Measurements from ENCODE around the gene GPHA2. TPM values are rescaled to one million over a fixed set of nuclear protein-coding genes. Genes with fewer than 3 reads are reported as not detected.

The GPHA2 gene
- total RNA-seq, 2 experiments from 2014 or later, result not detected

DNA sequence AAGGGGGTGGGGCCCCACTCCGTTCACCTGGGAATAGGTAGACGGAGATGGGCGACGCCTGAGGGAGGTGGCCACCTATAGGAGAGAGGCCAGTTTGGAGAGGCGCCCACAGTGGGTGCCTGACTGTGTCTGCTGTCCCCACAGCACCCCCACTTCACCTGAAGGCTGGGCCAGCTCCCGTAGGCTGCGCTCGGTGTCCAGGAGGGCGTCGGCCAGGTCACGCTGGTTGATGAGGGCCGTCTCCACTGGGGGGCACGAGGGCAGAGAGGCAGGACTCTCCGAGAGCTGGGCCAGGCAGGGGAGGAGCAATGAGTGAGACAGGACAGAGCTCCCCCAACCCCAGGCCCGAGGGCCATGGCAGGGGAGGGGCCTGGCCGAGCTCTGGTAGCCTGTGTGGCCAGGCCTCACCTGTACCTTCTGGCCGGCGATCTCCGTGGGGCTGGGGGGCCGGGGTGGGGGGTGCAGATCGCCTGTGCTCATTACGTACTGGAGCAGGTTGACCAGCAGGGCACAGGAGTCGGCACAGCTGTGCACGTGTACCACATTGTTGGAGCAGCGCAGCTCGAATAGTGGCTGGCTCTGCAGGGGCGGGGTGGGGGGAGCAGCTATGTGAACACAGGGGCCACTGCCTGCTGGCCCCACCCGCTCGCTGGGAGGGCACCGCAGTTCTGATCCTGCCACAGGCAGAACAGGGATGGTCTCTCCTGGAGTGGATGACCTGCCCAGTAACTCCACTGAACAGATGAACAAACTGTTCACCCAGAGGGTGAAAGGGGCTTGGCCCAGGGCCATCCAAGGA lies 33.4 kb downstream of the GPHA2 start:
- Mint-ChIP-seq H3K27ac (no peak overlapping the region), H3K4me3 (no peak overlapping the region), H3K9me3 (no peaks in the 10 kb centered on the region), H3K36me3 (ENCODE audit: low read depth) (peaks cover 26% of the 10 kb centered on the region), H3K4me1 (peaks cover 13% of the 10 kb centered on the region), H3K27me3 (no peaks in the 10 kb centered on the region)
- ChIA-PET CTCF (no interaction called here), POLR2A (interaction anchor here (1.2 kb wide), 1 partner anchor 10 kb away, joined by 3 read pairs; no protein-coding TSS in a partner anchor)
- no peak for DNase-seq

DNA sequence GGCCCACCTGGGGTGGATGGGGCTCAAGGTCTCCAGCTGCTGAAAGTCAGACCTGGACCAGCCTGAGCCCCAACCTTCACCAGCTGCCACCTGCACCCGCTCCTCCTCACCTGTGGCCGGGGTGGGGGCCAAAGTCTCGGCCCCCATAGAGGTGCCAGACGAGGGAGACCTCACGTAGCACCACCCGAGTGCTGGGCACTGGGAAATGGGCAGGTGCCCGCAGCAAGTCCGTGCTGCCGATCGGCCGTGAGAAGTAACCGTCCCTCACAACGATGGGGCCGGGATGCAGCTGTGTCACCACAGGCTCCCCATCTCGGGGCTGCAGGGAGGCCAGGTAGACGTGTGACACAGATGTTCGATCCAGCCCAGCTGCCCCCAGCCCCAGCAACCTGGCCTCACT lies 34.9 kb downstream of the GPHA2 start:
- POLR2A ChIA-PET, result interaction anchor here (0.7 to 1.3 kb wide), 4 partner anchors 16 to 234 kb away, joined by 3 to 5 read pairs (median 4); partner anchors contain the start of genes ATG2A and SYVN1
- Mint-ChIP-seq H3K9me3 (no peaks in the 10 kb centered on the region), H3K4me3 (no peak overlapping the region), H3K36me3 (ENCODE audit: low read depth) (peaks cover 28% of the 10 kb centered on the region), H3K4me1 (peaks cover 13% of the 10 kb centered on the region), H3K27me3 (no peaks in the 10 kb centered on the region), H3K27ac (no peak overlapping the region)
- DNase-seq, result no peak
- CTCF ChIA-PET, result interaction anchor here (1.2 to 30.2 kb wide), 2 partner anchors 13 to 45 kb away, joined by 5 to 957 read pairs; partner anchors contain the start of gene CDC42BPG

DNA sequence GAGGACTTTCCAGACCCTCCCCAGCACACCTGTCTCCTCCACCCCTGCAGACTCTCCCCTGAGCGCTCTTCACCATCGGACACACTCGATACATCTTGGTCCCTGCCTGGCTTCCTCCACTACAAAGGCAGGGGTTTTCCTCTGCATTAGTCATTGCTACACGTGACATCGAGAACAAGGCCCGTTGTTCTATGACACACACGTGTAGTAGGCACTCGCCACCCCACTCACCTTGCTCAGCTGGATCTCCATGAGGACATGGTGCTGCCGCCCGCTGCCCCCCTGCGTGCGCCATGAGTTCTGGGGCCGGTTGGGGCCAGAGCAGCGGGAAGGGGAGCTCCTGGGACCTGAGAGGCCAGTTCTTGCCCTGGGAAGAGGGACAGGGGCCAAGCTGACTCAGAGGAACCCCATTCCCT lies 35.4 kb downstream of the GPHA2 start:
- POLR2A ChIA-PET, result interaction anchor here (0.7 to 1.3 kb wide), 4 partner anchors 16 to 234 kb away, joined by 3 to 5 read pairs (median 4); partner anchors contain the start of genes ATG2A and SYVN1
- peak; percentile 72 for DNase-seq
- peaks cover 26% of the 10 kb centered on the region for H3K36me3 Mint-ChIP-seq (ENCODE audit: low read depth)
- peak overlapping the region; percentile 1 for H3K27ac Mint-ChIP-seq
- no peaks in the 10 kb centered on the region for H3K9me3 Mint-ChIP-seq
- CTCF ChIA-PET, result interaction anchor here (1.2 to 30.2 kb wide), 2 partner anchors 13 to 45 kb away, joined by 5 to 957 read pairs; partner anchors contain the start of gene CDC42BPG
- no peak overlapping the region for H3K4me3 Mint-ChIP-seq
- H3K27me3 Mint-ChIP-seq, result no peaks in the 10 kb centered on the region
- H3K4me1 Mint-ChIP-seq, result peaks cover 13% of the 10 kb centered on the region

DNA sequence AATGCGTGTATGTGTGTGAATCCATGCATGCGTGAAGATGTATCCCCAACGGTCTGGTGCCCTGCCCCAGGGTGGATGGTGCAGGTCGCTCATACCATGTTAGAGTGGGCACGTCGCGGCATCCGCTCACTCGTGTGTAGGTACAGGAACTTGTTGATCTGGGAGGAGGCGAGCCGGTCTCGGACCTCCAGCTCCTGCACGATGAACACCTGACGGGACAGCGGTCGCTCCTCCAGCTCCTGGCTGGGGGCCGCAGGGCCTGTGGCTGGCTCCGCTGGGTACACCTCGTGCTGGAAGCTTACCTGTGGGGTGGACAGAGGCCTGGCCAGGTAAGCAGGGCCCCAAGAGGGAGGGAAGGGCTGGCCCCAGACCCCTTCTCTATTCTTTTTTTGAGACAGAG lies 37.2 kb downstream of the GPHA2 start:
- no peak overlapping the region for H3K4me3 Mint-ChIP-seq
- H3K36me3 Mint-ChIP-seq (ENCODE audit: low read depth), result peaks cover 28% of the 10 kb centered on the region
- CTCF ChIA-PET, result interaction anchor here (1.4 to 30.2 kb wide), 3 partner anchors 11 to 116 kb away, joined by 4 to 957 read pairs (median 8); partner anchors contain the start of genes ARL2 and CDC42BPG
- no peaks in the 10 kb centered on the region for H3K27me3 Mint-ChIP-seq
- H3K9me3 Mint-ChIP-seq, result no peaks in the 10 kb centered on the region
- POLR2A ChIA-PET, result interaction anchor here (1.5 kb wide), 1 partner anchor 10 kb away, joined by 3 read pairs; no protein-coding TSS in a partner anchor
- no peak overlapping the region for H3K27ac Mint-ChIP-seq
- no peak for DNase-seq
- H3K4me1 Mint-ChIP-seq, result peaks cover 15% of the 10 kb centered on the region

DNA sequence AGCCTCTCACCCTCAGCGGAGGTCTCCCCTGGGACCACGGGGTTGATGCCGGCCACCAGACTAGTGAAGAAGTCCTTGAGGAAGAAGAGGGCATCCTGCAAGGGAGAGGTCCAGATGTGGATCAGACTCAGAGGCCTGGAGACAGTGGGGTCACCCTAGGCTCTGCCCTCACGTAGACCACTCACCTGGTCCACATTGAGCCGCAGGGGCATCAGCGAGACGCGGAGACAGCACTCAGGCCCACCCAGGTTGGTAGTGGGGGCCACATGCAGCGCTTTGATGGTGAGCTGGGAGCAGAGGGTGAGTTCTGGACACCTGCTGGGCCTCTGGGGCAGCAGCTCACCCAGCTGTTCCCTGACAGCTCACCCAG lies 37.6 kb downstream of the GPHA2 start:
- H3K4me3 Mint-ChIP-seq, result no peak overlapping the region
- H3K27ac Mint-ChIP-seq, result no peak overlapping the region
- no peaks in the 10 kb centered on the region for H3K27me3 Mint-ChIP-seq
- DNase-seq, result no peak
- H3K4me1 Mint-ChIP-seq, result peaks cover 15% of the 10 kb centered on the region
- H3K36me3 Mint-ChIP-seq (ENCODE audit: low read depth), result peaks cover 28% of the 10 kb centered on the region
- ChIA-PET CTCF (interaction anchor here (1.4 to 30.2 kb wide), 3 partner anchors 11 to 116 kb away, joined by 4 to 957 read pairs (median 8); partner anchors contain the start of genes ARL2 and CDC42BPG), POLR2A (interaction anchor here (1.5 kb wide), 1 partner anchor 10 kb away, joined by 3 read pairs; no protein-coding TSS in a partner anchor)
- H3K9me3 Mint-ChIP-seq, result no peaks in the 10 kb centered on the region

DNA sequence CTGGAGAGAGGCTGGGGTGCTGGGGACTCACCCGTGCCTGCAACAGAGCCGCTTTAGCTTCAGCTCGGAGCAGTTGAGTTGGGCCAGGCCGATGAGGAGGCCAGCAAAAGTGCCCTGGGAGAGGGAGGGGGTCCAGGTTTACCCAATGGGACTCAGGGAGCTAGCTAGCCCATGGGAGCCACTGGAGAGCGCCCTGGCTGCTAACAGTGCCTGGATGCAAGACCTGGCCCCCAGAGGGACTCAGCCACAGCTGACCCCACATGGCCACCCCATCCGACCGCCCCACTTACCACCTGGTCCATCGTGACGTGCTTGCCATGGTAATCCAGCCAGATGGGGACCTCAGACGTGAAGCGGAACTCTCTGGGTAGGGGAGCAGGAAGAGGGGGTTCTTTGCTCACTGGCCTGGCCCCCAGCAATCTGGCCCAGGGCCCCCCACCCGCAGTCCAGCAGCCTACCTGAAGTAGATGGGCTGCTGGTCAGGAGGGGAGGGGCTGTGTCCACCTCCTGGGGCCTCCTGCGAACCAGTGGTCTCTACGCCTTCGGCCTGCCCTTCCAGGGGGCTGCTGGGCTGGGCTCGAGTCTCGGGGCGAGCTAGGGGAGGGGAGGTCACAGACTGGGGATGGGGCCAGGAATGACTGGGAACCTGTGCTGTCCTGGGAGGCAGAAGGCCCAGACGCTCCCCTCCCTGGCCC lies 38.2 kb downstream of the GPHA2 start:
- CTCF ChIA-PET, result interaction anchor here (1.4 to 30.2 kb wide), 3 partner anchors 10 to 117 kb away, joined by 4 to 957 read pairs (median 8); partner anchors contain the start of genes ARL2 and CDC42BPG
- POLR2A ChIA-PET, result interaction anchor here (1.5 kb wide), 1 partner anchor 9 kb away, joined by 3 read pairs; no protein-coding TSS in a partner anchor
- DNase-seq, result no peak
- H3K4me3 Mint-ChIP-seq, result no peak overlapping the region
- peaks cover 15% of the 10 kb centered on the region for H3K4me1 Mint-ChIP-seq
- H3K36me3 Mint-ChIP-seq (ENCODE audit: low read depth), result peaks cover 28% of the 10 kb centered on the region
- H3K9me3 Mint-ChIP-seq, result no peaks in the 10 kb centered on the region
- no peaks in the 10 kb centered on the region for H3K27me3 Mint-ChIP-seq
- no peak overlapping the region for H3K27ac Mint-ChIP-seq

DNA sequence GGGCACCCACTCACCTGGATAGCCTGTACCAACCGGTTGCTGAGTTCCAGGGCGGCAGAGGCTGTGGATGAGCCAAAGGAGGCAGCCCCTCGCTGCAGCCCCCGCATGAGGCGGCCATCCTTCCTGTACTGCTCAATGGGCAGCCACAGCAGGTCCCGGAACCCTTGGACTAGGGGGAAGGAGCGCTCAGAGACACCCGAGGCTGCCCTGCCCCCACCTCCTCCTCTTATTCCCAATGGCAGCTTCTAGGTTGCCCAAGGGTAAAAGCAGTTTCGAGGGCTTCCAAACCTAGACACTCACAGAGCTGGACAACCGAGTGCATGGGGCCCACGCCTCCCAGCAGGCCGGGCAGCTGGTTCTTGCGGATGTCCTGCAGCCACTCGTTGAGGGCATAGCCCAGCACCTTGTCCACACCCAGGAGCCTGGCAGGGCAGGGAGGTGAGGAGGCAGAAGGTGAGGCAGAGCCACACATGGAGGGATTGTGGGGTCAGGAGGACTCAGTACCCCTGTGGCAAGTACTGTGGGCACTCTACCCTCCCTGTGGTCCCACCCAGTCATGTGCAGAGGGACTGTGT lies 39.2 kb downstream of the GPHA2 start:
- Mint-ChIP-seq H3K27ac (no peak overlapping the region), H3K27me3 (no peaks in the 10 kb centered on the region), H3K4me3 (no peak overlapping the region), H3K9me3 (no peaks in the 10 kb centered on the region), H3K4me1 (peaks cover 12% of the 10 kb centered on the region), H3K36me3 (ENCODE audit: low read depth) (peaks cover 22% of the 10 kb centered on the region)
- ChIA-PET POLR2A (interaction anchor here (25.5 kb wide), 1 partner anchor 40 kb away, joined by 1068 read pairs; the partner anchor contains the start of gene CDC42BPG), CTCF (interaction anchor here (0.5 to 30.2 kb wide), 3 partner anchors 10 to 262 kb away, joined by 3 to 957 read pairs (median 4); partner anchors contain the start of gene CDC42BPG)
- DNase-seq, result no peak

DNA sequence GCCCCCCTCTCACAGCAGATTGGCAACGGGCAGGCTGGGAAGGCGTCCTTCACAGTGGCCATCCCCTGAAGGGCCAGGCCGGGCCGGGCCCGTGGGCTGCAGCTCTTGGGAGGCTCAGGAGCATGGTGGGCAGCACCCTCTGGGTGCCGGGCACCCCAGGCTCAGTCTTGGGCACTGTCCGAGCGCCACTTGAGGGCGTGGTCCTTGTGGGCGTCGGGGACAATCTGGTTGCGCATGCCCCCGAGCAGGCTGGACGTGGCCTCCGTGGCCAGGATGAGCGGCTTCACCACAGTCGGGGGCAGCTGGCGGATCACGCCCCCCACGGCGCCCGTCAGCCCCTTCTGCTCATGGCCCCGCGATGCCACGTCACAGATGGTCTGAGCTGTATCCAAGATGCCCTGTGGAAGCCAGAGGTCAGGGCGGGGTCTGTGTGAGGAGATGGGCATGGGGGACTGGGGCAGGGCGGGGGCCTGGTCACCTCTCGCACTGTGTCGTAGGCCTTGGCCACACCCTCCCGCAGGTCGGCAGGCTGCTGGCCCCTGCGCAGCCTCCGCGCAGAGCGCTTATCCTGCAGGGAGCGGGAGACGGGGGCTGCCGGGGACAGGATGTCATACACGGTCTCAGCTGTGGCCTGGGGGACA lies 40.8 kb downstream of the GPHA2 start:
- DNase-seq, result no peak
- peaks cover 2% of the 10 kb centered on the region for H3K4me1 Mint-ChIP-seq
- H3K27me3 Mint-ChIP-seq, result no peaks in the 10 kb centered on the region
- no peak overlapping the region for H3K4me3 Mint-ChIP-seq
- H3K36me3 Mint-ChIP-seq (ENCODE audit: low read depth), result peaks cover 15% of the 10 kb centered on the region
- ChIA-PET POLR2A (interaction anchor here (25.5 kb wide), 1 partner anchor 38 kb away, joined by 1068 read pairs; the partner anchor contains the start of gene CDC42BPG), CTCF (interaction anchor here (0.9 to 30.2 kb wide), 2 partner anchors 39 to 104 kb away, joined by 3 to 957 read pairs; partner anchors contain the start of gene CDC42BPG)
- no peak overlapping the region for H3K27ac Mint-ChIP-seq
- no peaks in the 10 kb centered on the region for H3K9me3 Mint-ChIP-seq

DNA sequence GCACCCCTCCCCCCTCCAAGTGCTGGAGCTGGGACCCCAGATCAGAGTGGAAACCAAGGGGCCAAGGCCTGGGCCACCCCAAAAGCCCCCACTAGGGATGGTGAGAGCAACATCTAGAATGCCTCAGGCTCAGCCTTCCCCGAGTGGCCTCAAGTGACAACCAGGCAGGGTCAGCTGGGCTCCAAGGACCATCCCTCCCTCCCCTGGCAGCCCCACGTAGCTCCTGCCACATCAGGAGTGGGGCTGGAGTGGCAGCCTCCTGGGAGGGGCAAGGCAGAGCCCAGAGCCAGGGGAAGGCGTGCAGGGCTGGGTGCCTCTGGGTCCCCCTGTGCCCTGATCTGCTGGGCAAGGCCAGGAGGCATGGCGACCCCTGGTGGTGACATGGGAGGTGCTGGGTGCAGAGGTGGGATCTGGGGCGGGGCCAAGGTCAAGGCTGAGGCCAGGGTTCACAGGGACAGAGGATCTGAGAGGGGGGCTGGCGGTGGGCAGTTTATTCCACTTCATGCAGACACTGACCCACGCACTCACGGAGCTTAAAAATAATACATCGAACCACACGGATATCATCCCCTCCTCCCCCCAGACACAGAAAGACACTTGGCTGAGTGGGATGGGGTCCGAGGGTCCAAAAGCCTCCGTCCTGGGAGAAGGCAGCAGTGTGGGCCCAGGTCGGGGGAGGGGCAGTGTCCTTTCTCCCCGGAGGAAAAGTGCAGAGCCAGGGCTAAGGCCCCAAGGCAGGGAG lies 41.5 kb downstream of the GPHA2 start:
- CTCF ChIA-PET, result interaction anchor here (0.6 to 30.2 kb wide), 5 partner anchors 9 to 399 kb away, joined by 3 to 957 read pairs (median 4); partner anchors contain the start of gene CDC42BPG
- Mint-ChIP-seq H3K36me3 (ENCODE audit: low read depth) (peaks cover 11% of the 10 kb centered on the region), H3K4me1 (peaks cover 2% of the 10 kb centered on the region), H3K9me3 (no peaks in the 10 kb centered on the region), H3K27me3 (no peaks in the 10 kb centered on the region), H3K27ac (no peak overlapping the region), H3K4me3 (no peak overlapping the region)
- peak; percentile 90 for DNase-seq
- POLR2A ChIA-PET, result interaction anchor here (25.5 kb wide), 1 partner anchor 37 kb away, joined by 1068 read pairs; the partner anchor contains the start of gene CDC42BPG

DNA sequence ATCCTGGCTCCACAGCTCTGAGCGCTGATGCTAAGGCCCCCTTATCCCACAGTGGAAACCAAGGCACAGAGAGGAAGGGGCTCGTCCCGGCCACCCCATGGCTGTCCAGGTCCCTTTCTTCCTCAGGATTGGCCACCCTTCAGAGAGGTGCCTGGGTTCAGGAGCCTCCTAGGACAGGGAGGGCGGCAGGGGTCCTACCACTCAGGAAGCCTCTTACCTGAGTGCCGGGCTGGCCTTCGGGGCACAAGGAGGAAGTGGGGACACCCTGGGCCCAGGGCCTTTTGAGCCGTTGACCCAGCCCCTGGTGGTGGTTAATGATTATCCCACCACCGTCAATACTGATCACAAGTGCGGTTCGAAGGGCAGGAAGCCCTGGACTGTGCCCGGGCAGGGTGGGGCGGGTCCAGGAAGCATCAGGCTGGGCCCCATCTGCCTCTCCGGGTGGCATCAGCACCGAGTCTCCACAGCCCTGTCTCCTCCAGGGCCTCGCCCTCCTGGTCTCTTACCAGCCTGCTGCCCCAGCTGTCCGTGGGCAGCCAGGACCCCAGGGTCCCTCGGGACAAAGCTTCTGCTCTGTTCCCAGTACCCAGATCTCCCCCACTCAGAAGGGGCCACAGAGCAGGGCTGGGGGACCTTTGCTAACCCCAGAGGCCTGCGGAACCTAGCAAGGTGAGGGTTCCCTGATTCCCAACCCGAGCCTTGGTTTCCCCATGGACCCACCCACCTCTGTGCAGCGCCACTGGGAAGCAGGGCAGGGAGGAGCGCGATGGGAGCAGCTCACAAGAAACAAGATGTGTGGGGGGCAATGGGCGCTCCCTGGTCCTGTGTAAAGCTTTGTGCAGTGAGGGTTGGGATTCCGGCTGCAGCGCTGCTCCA lies 42.3 kb downstream of the GPHA2 start:
- H3K27me3 Mint-ChIP-seq, result no peaks in the 10 kb centered on the region
- CTCF ChIA-PET, result interaction anchor here (0.8 to 30.2 kb wide), 3 partner anchors 8 to 38 kb away, joined by 3 to 957 read pairs (median 5); partner anchors contain the start of gene CDC42BPG
- peaks cover 2% of the 10 kb centered on the region for H3K4me1 Mint-ChIP-seq
- POLR2A ChIA-PET, result interaction anchor here (25.5 kb wide), 1 partner anchor 36 kb away, joined by 1068 read pairs; the partner anchor contains the start of gene CDC42BPG
- H3K9me3 Mint-ChIP-seq, result no peaks in the 10 kb centered on the region
- H3K4me3 Mint-ChIP-seq, result no peak overlapping the region
- no peak for DNase-seq
- peaks cover 9% of the 10 kb centered on the region for H3K36me3 Mint-ChIP-seq (ENCODE audit: low read depth)
- H3K27ac Mint-ChIP-seq, result no peak overlapping the region

Measured in activated CD4-positive, alpha-beta memory T cell treated with anti-CD3 and anti-CD28 coated beads, Interleukin-2, amount 10 ng/mL, durations not matched to agents 7 days and 5 days (primary cell).